ENCODE data around the gene PTPMT1.
A peak's percentile ranks its signal among the peaks of the same experiment; 100 is the strongest.
"Not testable (repeated sequence)": the region's sequence is repeated elsewhere in the genome, so short reads cannot be mapped to it uniquely, and the experiment has no call there.

The PTPMT1 gene

DNA sequence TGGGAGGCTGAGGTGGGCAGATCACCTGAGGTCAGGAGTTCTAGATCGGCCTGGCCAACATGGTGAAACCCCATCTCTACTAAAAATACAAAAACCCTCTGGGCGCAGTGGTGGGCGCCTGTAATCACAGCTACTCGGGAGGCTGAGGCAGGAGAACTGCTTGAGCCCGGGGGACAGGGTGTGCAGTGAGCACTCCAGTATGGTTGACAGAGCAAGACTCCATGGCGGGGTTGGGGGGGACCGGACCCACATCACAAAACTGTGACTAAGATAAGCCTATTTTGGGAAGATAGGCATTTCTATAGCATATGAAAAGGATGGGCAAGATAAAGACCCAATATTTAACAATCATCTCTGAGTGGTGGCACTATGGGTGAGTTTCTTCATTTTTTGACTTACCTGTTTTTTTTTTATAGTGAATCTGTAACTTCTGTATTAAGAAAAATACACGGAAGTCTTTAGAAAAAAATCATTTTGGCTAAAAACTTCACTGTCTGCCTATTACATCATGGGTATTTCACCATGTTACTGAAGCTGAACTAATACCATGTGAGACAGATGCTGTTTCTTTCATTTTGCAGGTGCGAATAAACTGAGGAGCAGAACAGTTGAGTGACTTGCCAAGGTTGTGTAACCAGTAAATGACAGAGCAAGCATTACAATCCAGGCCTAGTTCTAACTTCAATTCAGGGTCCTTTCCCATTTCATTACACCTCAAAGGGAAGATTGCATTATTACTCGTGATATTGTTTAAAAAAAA is 14.9 kb upstream of the PTPMT1 start:
- DNase-seq: no peak

DNA sequence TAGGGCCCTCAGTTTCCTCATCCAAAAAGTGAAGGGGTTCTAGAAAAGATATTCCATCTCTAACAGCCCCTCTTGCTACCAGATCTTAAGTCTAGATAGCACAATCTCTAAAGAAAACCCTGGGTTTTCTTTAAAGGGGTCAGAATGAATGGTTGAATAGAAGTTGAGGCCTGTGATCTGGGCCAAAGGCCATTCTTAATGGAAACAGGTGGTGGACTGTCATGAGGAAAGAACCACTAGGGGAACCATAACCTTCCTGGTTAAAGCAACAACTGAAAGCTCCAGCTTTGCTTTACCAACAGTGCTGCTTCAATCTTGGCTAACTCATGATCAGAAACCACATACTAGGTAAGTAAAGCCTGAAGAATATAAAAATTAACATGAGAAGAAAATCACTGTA is 14.3 kb upstream of the PTPMT1 start:
- DNase-seq: no peak

DNA sequence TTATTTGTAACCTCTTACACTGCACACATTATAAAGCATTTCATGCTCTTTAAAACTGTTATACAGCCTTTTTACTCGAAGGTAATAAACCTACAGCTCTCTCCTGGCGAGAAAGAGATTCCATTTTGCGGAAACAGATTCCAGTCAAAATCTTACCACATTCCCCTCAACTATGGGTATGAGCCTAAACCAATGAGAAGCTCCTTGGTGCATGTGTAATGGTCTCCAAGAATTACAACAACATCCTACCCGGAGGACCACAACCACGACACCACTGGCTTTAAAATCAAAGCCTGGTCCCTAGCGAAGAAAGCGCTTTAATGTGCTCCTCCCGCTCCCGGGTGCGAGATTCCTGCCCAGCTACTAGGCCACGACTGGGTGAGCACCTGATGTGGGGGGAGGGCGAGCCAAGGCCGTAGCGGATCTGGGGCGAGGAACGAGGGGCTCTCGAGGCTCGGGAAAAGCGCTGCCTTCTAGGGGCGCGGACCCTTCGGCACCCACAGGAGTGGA is 13.3 kb upstream of the PTPMT1 start:
- DNase-seq: no peak

DNA sequence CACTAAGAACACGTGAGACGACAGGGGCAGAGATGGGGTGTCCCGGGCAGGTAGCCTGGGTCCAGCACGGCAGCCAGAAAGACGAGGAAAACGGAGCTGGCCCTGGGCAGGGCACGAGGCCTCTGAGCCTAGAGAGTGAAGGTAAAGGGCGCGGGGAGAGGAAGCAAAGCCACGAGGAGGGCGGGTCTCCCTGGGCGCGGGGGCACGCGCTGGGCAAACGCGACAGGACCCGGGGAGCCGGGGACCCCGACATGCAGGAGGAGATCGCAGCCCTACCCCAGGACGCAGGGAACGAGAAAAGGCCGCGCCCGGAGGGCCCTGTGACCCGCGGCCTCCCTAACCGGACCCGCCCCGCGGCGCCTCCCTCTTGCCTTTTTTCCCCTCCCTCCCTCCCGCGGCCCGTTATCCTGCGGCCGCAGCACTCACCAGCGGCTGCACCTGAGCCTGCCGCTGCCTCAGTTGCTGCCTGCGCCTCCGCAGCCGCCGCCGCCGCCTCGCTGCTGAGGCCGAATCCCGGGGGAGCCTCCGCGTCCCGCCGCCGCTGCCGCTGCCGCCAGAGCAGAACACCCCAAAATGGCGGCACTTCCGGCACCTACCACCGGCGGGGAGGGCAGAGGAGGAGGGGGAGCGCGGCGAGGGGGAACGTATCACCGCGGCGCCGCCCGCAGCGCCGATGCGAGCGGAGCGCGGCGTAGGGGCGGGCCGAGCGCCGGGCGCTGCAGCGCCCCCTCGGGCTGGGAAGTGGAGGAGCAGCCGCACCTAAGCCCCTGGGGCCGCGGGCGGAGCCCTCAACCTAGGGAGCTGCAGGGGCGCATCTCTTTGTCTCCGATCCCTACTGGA is 12.6 kb upstream of the PTPMT1 start, which contains the start of gene CELF1:
CELF1 (minus strand) TSS at position 567 of the 840 bp plus-strand sequence. CDS start 53,609 bp downstream, outside the sequence.
- peak; percentile 48 for DNase-seq

DNA sequence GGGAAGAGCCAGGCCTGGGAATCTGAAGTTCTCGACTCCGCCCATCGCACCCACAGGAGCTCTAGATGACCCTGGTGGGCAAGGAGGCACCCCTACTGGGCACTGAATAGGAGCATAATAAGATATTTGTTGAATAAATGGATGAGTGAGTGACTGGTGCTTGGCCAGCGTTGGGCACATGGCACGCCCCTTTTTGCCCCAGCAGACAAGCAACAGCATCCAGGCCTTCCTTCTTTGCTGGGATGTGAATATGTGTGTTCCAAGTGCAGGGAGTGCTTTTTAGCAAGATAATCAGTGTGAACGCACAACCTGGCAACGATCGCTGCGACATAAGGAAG is 12.0 kb upstream of the PTPMT1 start:
- DNase-seq: no peak

DNA sequence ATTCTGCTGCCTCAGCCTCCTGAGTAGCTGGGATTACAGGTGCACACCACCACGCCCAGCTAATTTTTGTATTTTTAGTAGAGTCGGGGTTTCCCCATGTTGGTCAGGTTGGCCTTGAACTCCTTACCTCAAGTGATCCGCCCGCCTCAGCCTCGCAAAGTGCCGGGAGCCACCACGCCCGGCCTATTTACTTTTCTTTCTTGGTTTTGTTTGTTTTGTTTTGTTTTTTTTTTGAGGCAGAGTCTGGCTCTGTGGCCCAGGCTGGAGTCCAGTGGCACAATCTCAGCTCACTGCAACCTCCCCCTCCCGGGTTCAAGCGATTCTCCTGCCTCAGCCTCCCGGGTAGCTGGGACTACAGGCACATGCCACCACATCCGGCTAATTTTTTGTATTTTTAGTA is 8.4 kb upstream of the PTPMT1 start:
- DNase-seq: not testable (repeated sequence)

DNA sequence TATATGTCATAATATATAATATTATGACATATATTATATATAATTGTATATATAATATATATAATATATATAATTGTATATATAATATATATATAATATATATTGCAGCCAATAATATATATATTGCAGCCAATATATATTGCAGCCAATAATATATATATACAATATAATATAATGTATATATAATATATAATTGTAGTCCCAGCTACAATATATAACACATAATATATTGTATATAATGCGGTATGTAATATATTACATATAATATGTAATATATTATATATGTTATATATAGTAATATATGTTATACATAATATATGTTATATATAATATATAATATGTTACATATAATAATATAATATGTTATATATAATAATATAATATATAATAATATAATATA is 6.7 kb upstream of the PTPMT1 start:
- no peak for DNase-seq

DNA sequence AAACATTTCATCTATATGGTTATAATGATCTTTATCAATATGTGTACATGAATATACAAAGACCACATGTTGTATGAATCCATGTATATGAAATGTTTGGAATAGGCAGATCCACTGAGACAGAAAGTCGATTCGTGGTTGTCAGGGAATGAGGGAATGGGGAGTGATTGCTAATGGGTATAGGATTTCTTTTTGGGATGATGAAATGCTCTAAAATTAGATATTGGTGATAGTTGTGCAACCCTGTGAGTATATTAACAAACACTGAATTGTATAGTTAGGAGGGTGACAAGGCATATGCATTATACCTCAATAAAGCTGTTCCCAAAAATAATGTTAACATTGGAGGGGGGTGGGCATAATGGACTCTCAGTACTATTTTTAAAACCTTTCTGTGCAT is 5.0 kb upstream of the PTPMT1 start:
- DNase-seq: no peak

DNA sequence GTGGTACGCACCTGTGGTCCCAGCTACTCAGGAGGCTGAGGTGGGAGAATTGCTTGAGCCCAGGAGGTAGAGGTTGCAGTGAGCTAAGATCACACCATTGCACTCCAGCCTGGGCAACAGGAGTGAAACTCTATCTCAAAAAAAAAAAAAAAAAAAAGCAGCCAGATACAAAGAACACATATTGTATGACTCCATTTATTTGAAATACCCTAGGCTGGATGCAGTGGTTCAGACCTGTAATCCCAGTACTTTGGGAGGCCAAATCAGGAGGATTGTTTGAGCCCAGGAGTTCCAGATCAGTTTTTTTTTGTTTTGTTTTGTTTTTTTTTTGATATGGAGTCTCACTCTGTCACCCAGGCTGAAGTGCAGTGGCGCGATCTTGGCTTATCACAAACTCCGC is 3.0 kb upstream of the PTPMT1 start:
- not testable (repeated sequence) for DNase-seq

DNA sequence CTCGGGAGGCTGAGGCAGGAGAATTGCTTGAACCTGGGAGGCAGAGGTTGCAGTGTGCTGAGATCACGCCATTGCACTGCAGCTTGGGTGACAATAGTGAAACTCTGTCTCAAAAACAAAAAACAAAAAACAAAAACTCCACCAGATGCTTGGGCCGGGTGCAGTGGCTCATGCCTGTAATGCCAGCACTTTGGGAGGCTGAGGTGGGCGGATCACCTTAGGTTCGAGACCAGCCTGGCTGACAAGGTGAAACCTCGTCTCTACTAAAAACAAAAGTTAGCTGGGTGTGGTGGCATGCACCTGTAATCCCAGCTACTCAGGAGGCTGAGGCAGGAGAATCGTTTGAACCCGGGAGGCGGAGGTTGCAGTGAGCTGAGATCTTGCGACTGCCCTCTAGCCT is 1.0 kb upstream of the PTPMT1 start:
- not testable (repeated sequence) for DNase-seq

DNA sequence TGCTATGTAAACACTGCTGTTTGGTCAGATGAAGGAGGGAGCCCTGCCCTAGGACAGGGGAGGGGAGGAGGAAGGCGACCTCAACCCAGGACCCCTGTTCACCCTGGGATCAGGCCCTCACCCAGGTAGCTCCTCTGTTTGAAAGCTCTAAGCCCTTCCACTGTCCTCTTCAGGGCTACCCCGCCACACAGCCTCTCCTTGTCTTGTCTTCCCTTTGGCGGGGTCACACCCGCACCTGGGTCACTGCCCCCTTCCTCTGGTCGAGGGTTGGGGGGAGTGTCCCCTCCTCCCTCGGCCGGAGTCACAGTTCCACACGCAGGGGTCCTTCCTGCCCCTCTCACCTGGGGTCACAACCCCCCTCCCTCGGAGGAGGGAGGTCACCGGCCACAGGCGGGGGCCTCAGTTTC is 463 bp upstream of the PTPMT1 start:
- no peak for DNase-seq

DNA sequence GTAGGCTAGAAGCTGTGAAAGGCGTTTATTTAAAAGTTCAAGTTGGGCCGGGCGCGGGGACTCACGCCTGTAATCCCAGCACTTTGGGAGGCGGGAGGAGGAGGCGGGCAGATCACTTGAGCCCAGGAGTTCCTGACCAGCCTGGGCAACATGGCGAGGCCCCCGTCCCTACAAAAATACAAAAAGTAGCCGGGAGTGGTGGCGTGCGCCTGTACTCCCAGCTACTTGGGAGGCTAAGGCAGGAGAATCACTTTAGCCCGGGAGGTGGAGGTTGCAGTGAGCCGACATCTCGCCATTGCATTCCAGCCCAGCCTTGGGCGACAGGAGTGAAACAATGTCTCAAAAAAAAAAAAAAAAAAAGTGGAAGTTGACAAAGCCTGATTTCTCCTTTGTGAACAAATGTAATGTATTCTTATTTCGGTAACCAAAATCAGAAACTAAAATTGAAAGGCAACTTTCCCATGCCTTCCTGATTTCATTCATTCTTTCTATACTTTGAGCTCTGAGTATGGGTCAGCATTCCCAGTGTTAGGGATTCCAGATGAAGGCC is 825 bp downstream of the PTPMT1 start:
- no peak for DNase-seq

DNA sequence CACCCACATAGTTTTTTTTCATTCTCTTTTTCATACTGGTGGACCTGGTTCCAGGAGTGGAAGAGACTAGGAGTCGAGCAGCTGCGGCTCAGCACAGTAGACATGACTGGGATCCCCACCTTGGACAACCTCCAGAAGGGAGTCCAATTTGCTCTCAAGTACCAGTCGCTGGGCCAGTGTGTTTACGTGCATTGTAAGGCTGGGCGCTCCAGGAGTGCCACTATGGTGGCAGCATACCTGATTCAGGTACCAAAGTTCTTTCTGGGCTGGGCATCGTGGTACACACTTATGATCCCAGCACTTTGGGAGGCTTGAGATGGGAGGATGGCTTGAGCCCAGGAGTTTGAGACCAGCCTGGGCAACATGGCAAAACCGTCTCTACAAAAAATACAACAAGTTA is 4.2 kb downstream of the PTPMT1 start:
- DNase-seq: no peak

DNA sequence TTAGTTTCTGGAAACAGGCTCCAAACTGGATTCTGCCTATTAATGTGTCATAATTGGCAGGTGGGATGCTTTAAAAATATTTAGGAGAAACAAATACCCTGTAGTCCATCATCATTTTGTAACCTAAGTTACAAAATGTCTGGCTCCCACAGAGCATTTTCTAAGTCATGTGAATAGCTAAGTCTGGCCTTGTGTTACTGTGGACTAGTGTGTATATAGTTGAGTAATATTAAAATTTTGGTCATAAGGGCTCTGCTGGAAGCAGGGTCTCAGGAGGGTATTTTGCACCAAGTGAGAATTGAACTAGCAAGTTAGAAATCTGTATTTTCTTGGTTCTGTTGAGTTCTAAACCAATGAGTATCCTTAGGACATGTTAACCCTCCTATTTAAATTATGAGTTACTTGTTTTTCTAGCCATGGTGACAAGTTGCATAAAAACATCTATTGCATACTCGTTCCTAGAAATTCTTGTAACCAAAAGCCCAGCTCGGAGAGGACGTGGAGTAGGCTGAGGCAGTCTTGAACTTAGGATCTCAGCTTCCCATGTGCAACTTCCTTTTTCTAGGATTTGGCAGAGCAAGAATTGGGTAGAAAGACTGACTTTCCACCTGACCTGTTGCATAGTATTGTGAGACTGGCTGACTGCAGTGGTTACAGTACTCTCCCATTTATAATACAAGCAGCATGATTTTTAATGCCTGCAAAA is 5.4 kb downstream of the PTPMT1 start:
- DNase-seq: no peak

DNA sequence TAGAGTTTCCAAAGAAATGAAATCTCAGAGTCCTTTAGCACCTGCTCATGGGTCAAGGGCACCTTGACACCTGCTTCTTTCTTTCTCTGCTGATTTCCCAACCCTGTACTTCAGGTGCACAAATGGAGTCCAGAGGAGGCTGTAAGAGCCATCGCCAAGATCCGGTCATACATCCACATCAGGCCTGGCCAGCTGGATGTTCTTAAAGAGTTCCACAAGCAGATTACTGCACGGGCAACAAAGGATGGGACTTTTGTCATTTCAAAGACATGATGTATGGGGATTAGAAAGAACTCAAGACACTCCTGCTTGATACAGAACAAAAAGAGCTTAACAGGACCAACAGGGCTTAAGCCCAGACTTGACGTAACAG is 5.9 kb downstream of the PTPMT1 start:
- DNase-seq: no peak

DNA sequence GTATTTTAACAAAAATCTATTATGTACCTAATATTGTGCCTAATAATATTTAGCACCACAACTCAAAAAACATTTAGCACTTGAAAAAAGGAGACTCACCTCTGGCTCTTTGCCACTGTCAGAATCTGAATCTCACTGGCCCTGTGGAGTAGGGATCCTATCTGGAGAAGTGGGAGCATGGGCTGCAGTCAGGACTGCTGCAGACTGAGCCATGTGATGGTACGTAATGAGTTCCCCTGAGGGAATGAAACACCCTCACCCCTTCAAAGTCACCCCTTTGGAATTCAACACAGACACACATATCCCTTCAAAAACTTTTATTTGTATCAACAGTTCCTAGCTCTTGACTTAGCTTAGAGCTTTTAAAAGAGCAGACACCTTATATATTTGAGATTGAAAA is 6.5 kb downstream of the PTPMT1 start:
- DNase-seq: no peak

DNA sequence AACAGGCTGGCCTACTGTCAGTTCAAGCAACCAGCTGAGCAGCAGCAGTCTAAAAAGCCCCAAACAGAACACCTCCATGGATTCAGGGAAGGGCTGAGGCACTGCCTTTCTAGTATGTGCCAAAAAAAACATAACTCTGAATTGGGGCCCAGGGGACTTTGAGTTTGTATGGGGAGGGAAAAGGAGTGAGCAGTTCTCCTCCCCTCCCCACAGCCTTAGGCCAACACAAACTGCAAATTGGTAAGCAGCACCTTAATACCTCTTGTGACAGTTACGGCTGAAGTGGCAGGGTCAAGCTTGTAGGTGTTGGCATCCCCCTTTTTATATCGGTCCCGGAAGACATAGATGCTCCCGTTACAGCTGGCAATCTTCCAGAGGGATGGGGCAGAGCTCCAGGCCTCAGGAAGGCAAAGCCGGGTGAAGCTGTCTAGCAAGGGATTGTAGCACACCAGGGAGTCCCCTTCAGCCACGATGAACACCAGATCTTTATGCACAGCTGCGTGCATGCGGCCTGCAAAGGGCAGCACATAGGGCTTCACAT is 7.4 kb downstream of the PTPMT1 start:
- DNase-seq: no peak

DNA sequence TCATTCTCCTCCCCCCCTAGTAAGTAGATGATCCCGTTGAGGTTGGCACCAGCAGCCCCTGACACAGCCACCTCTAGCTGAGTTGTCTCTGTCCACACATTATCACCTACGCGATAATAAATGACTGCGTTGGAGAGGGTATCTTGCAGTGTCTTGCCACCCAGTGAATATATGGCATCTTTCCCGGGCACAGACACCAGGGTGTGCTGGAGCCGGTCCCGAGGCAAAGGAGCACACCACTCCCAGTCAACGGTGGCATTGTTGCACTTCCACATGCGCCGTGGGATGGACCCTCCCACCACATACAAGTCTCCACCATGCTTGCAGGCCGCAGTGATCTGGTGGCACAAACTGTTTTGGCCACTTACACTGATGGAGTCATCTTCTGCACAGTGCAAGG is 7.9 kb downstream of the PTPMT1 start:
- DNase-seq: no peak

DNA sequence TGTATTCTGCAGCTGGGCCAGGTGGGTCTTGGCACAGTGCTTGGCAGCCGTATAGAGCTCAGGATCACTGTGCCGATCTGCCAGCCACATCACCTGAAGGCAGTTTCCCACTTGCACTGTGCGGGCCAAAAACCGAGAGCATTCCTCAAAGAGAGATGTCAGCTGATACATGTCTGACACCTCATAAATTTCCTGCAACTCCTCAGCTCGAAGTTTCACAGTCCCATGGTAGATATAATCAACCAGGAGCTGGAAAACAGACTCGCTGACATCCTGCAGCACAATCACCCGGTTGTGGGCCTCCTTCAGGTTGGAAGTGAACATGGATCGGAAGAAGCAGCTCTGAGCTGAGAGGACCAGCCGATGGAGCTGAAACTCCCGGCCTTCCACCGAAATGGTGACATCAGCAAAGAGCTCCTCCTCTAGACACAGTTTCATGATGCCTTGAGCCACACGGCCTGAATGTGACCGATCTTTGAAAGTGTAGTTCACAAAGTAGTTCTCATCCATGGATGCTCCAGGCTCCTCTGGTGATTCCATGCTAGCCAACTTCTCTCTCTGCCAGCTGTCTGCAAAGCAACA is 12.2 kb downstream of the PTPMT1 start:
- DNase-seq: no peak

DNA sequence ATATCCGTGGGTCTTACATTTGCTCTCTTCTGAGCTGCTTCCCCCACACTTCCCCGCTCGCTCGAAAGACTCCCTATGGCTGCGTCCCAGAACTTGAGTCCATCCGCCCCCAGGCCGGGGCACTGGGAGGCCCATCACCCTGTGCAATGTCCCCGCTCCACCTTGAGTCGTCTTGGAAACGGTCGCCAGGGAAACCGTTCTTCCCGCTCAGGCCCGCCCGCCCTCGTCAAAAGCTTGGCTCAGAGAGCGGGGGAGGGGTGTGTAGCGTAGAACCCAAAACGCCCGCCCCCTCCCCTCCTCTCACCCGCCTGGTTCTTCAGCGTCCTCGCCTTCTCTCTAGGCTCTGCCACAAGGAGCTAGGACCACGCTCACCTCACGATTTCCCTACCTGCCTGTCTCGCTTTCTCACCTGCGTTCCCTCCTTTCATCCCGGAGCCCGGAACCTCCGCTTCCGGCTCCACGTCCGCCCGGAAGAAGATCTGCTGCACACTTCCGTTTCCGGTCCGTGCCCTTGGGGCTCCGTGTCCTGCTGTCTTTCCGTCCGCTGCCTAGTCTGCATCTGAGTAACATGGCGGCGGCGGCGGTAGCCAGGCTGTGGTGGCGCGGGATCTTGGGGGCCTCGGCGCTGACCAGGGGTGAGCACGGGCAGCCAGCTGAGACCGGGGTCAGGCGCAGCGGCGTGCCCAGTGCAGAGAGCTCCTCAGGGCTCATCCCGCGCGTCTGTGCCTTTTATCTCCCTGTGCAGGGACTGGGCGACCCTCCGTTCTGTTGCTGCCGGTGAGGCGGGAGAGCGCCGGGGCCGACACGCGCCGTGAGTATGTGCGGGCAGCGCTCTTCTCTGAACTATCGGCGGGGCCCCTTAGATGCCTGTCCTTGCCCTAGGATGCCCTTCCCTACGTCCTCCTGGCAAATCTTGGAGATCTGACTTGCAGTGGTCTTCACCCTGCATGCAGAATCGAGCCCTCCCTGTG is 13.4 kb downstream of the PTPMT1 start, which contains the start of the genes KBTBD4 and NDUFS3:
KBTBD4 (minus strand) TSS at position 447 of the 971 bp plus-strand sequence; CDS start at position 428, 19 bp downstream.
NDUFS3 (plus strand) TSS at position 551 of the 971 bp plus-strand sequence; CDS start at position 569, 18 bp downstream.
- DNase-seq: peak; percentile 68

DNA sequence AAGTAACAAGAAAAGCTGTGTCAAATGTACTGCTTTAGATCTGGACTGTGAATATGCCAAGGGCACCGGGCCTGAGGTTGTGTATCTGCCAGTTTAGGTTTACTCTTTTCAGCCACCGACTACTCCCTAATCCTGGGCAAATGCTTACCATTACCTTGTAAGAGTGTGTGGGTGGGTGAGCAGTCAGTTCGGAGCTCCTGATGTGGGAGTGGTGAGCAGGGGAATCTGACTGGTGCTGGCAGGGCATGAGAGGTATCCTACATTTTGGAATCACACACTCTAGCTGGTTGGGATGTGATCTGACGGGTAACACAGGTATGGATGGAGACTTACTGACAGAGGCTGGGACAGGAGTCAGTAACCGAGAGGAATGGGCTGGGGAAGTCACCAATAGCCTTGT is 18.4 kb downstream of the PTPMT1 start:
- DNase-seq: no peak

Data from NCI-H524 treated with DMSO at 0.1 percent for 48 hours (cell line).